ENCODE measurements around the gene WRAP73.

GRCh38 chr1:3618531-3618880 lies 31.4 kb downstream of the WRAP73 start:
- TF ChIP-seq POLR2A (IDR thresholded peaks at IDR 0.05): no peak
- TF ChIP-seq EP300 (IDR thresholded peaks at IDR 0.05): no peak
- TF ChIP-seq CTCF (IDR thresholded peaks at IDR 0.05): no peak
